OCI-LY7 (cell line): ENCODE results near the gene SMURF2.

Experiments
- CTCF ChIP-seq: fragments of 200-600 bp; sonication (generic); conservative IDR thresholded peaks from 2 replicates; pipeline ENCODE4 v1.5.1; 2014; ENCODE audit warnings: mild to moderate bottlenecking, antibody characterized with exemption, low read length, moderate library complexity, mixed read lengths
- EZH2phosphoT487 ChIP-seq: fragments of 200-600 bp; sonication (generic); IDR thresholded peaks from 2 replicates; pipeline ENCODE4 v1.6.1; 2018; ENCODE audit warnings: low read depth, borderline replicate concordance, mild to moderate bottlenecking, mixed run types, antibody characterized with exemption, low read length, moderate library complexity, mixed read lengths

GRCh38 chr17:64653985-64654355 is 8.1 kb downstream of the SMURF2 start:
- TF ChIP-seq CTCF = no peak
- TF ChIP-seq EZH2phosphoT487 = no peak
